ENCODE results near the gene CEP97.

DNA sequence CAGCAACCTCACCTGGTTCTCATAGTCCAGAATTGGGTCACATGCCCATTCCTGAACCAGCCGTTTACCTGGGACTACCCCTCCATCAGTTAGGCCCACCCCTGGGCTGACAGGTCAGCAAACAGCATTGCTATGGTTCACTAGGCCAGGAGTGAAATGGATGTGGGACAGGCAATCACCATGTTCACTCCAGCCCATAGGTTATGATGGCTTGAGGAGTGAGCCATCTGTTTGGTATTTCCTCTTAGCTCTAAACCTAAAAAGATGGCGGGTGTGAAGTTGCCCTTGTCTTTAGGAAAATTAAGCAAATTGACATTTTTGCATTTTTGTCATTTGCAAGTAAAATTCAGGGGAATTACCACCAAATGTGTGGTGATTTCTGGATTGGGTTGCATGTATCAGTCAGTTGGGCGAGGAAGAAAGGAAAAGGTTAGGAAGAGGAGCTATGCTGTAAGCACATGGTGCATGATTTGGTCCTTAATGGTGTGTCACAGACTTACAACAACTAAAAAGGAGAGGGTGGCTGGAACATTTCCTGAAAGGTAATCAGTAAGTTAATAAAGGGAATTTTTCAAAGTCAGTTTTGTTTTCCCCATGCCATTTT lies 71.8 kb downstream of the CEP97 start:
- TF ChIP-seq EZH2 (IDR thresholded peaks at IDR 0.05) (no peak), POLR2AphosphoS5 (IDR thresholded peaks at IDR 0.05; ENCODE audit: borderline replicate concordance, low read depth, low read length) (no peak), FOXP2 (optimal IDR thresholded peaks at IDR 0.05; ENCODE audit: control extremely low read depth, extremely low read length, insufficient read depth) (no peak)

Data from SK-N-MC (cell line).